ENCODE data around the gene GLIS1. TPM values are rescaled to one million over a fixed set of nuclear protein-coding genes. Genes with fewer than 3 reads are reported as not detected.

GLIS1 gene
- total RNA-seq, 1 experiment from 2014 or later, result 0.24 TPM

- Mint-ChIP-seq H3K27me3 (ENCODE audit: low read depth) (no peaks in the 10 kb centered on the region; the same call in 1 of the 2 replicates), H3K9me3 (peaks cover 4% of the 10 kb centered on the region; the same call in 1 of the 2 replicates), H3K27ac (no peak overlapping the region), H3K36me3 (no peaks in the 10 kb centered on the region), H3K4me1 (peaks cover 19% of the 10 kb centered on the region), H3K4me3 (no peak overlapping the region)
- POLR2A ChIA-PET, result no interaction called here
- DNase-seq (ENCODE audit: low spot score) (peak; percentile 11), ATAC-seq (no peak)
- no peak for TF ChIP-seq ZNF219 (CRISPR knock-in tag; IDR thresholded peaks at IDR 0.05; ENCODE audit: borderline replicate concordance)
- TF ChIP-seq FOXJ3 (CRISPR knock-in tag; IDR thresholded peaks at IDR 0.05; ENCODE audit: borderline replicate concordance), result no peak
- no peak for TF ChIP-seq MXD4 (CRISPR knock-in tag; IDR thresholded peaks at IDR 0.05; ENCODE audit: borderline replicate concordance)
- no peak for TF ChIP-seq CTCF (IDR thresholded peaks at IDR 0.05)
- TF ChIP-seq, protein P1, sequence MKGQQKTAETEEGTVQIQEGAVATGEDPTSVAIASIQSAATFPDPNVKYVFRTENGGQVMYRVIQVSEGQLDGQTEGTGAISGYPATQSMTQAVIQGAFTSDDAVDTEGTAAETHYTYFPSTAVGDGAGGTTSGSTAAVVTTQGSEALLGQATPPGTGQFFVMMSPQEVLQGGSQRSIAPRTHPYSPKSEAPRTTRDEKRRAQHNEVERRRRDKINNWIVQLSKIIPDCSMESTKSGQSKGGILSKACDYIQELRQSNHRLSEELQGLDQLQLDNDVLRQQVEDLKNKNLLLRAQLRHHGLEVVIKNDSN (CRISPR knock-in tag; IDR thresholded peaks at IDR 0.05), result no peak
- TF ChIP-seq, protein P2, sequence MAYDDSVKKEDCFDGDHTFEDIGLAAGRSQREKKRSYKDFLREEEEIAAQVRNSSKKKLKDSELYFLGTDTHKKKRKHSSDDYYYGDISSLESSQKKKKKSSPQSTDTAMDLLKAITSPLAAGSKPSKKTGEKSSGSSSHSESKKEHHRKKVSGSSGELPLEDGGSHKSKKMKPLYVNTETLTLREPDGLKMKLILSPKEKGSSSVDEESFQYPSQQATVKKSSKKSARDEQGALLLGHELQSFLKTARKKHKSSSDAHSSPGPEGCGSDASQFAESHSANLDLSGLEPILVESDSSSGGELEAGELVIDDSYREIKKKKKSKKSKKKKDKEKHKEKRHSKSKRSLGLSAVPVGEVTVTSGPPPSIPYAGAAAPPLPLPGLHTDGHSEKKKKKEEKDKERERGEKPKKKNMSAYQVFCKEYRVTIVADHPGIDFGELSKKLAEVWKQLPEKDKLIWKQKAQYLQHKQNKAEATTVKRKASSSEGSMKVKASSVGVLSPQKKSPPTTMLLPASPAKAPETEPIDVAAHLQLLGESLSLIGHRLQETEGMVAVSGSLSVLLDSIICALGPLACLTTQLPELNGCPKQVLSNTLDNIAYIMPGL (CRISPR knock-in tag; IDR thresholded peaks at IDR 0.05), result no peak
- TF ChIP-seq CREB1 (CRISPR knock-in tag; IDR thresholded peaks at IDR 0.05), result no peak
- no peak for TF ChIP-seq E2F5 (CRISPR knock-in tag; IDR thresholded peaks at IDR 0.05)
- TF ChIP-seq, protein P3, sequence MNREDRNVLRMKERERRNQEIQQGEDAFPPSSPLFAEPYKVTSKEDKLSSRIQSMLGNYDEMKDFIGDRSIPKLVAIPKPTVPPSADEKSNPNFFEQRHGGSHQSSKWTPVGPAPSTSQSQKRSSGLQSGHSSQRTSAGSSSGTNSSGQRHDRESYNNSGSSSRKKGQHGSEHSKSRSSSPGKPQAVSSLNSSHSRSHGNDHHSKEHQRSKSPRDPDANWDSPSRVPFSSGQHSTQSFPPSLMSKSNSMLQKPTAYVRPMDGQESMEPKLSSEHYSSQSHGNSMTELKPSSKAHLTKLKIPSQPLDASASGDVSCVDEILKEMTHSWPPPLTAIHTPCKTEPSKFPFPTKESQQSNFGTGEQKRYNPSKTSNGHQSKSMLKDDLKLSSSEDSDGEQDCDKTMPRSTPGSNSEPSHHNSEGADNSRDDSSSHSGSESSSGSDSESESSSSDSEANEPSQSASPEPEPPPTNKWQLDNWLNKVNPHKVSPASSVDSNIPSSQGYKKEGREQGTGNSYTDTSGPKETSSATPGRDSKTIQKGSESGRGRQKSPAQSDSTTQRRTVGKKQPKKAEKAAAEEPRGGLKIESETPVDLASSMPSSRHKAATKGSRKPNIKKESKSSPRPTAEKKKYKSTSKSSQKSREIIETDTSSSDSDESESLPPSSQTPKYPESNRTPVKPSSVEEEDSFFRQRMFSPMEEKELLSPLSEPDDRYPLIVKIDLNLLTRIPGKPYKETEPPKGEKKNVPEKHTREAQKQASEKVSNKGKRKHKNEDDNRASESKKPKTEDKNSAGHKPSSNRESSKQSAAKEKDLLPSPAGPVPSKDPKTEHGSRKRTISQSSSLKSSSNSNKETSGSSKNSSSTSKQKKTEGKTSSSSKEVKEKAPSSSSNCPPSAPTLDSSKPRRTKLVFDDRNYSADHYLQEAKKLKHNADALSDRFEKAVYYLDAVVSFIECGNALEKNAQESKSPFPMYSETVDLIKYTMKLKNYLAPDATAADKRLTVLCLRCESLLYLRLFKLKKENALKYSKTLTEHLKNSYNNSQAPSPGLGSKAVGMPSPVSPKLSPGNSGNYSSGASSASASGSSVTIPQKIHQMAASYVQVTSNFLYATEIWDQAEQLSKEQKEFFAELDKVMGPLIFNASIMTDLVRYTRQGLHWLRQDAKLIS (CRISPR knock-in tag; IDR thresholded peaks at IDR 0.05; ENCODE audit: borderline replicate concordance), result no peak
- TF ChIP-seq NFATC4 (CRISPR knock-in tag; IDR thresholded peaks at IDR 0.05), result no peak
- TF ChIP-seq CREM (CRISPR knock-in tag; IDR thresholded peaks at IDR 0.05), result no peak
- TF ChIP-seq CDX4 (CRISPR knock-in tag; IDR thresholded peaks at IDR 0.05; ENCODE audit: borderline replicate concordance), result no peak
- CTCF ChIA-PET, result interaction anchor here (0.8 kb wide), 1 partner anchor 16 kb away, joined by 3 read pairs; no protein-coding TSS in a partner anchor
These were observed 163.6 kb downstream of the GLIS1 start for GRCh38 chr1:53575141-53575954.

DNA sequence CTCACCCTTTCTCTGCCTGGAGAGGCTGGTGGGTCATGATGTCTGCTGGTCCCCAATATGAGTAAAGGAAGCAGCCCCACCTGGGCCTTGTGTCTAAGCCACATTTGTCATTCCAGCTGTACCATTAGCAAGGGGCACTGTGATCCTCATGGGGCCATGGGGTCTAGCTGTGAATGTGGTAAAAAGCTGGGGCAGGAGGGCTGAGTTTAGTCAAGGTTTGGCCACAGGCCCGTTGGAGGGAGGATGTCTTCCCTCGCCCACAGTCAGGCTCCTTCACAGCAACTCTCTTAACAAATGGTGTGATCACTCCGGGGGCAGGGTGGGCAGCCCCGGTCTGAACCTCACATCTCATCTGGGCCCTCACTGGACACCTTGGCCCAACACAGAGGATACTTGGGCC is 164.3 kb downstream of the GLIS1 start:
- H3K4me1 Mint-ChIP-seq, result peaks cover 19% of the 10 kb centered on the region
- CTCF ChIA-PET, result interaction anchor here (3.4 kb wide), 1 partner anchor 19 kb away, joined by 21 read pairs; no protein-coding TSS in a partner anchor

More for the DNA sequence above, 164.3 kb downstream of the GLIS1 start:
- peak; percentile 4 for DNase-seq (ENCODE audit: low spot score)
- Mint-ChIP-seq H3K27me3 (ENCODE audit: low read depth) (no peaks in the 10 kb centered on the region; the same call in 1 of the 2 replicates), H3K4me3 (no peak overlapping the region), H3K9me3 (peaks cover 4% of the 10 kb centered on the region; the same call in 1 of the 2 replicates), H3K36me3 (no peaks in the 10 kb centered on the region), H3K27ac (no peak overlapping the region)
- POLR2A ChIA-PET, result no interaction called here
- TF ChIP-seq, protein P4, sequence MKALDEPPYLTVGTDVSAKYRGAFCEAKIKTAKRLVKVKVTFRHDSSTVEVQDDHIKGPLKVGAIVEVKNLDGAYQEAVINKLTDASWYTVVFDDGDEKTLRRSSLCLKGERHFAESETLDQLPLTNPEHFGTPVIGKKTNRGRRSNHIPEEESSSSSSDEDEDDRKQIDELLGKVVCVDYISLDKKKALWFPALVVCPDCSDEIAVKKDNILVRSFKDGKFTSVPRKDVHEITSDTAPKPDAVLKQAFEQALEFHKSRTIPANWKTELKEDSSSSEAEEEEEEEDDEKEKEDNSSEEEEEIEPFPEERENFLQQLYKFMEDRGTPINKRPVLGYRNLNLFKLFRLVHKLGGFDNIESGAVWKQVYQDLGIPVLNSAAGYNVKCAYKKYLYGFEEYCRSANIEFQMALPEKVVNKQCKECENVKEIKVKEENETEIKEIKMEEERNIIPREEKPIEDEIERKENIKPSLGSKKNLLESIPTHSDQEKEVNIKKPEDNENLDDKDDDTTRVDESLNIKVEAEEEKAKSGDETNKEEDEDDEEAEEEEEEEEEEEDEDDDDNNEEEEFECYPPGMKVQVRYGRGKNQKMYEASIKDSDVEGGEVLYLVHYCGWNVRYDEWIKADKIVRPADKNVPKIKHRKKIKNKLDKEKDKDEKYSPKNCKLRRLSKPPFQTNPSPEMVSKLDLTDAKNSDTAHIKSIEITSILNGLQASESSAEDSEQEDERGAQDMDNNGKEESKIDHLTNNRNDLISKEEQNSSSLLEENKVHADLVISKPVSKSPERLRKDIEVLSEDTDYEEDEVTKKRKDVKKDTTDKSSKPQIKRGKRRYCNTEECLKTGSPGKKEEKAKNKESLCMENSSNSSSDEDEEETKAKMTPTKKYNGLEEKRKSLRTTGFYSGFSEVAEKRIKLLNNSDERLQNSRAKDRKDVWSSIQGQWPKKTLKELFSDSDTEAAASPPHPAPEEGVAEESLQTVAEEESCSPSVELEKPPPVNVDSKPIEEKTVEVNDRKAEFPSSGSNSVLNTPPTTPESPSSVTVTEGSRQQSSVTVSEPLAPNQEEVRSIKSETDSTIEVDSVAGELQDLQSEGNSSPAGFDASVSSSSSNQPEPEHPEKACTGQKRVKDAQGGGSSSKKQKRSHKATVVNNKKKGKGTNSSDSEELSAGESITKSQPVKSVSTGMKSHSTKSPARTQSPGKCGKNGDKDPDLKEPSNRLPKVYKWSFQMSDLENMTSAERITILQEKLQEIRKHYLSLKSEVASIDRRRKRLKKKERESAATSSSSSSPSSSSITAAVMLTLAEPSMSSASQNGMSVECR (CRISPR knock-in tag; IDR thresholded peaks at IDR 0.05; ENCODE audit: borderline replicate concordance), result no peak
- no peak for TF ChIP-seq HMGA2 (CRISPR knock-in tag; IDR thresholded peaks at IDR 0.05)
- TF ChIP-seq NFE2L1 (CRISPR knock-in tag; IDR thresholded peaks at IDR 0.05), result no peak
- no peak for TF ChIP-seq CTCF (IDR thresholded peaks at IDR 0.05)
- no peak for ATAC-seq
